GM18951 (cell line): ENCODE data around the gene LHFPL5.

ENCODE experiments used
- POLR2A ChIP-seq: IDR thresholded peaks from 4 replicates; pipeline ENCODE4 v1.6.1; 2011; ENCODE audit warnings: mild to moderate bottlenecking; ENCODE audit not compliant: insufficient read length, insufficient read depth; ENCODE audit errors: extremely low read depth
- in situ Hi-C: fragments of 300-500 bp; cut with MboI; formaldehyde crosslinking; loops from one replicate; pipeline ENCODE4 v1.12.0; 2022; ENCODE audit warnings: low sequenced_read_pairs, mixed read lengths, inconsistent platforms; ENCODE audit not compliant: unreplicated experiment

The LHFPL5 gene

GRCh38 chr6:35804996-35805736 lies at the start of gene LHFPL5:
LHFPL5 (plus strand) TSS chr6:35805352; CDS start chr6:35805671, 319 bp downstream.
- TF ChIP-seq POLR2A: no peak
- in situ Hi-C loops: no loop called here

- in situ Hi-C loops: no loop called here
- no peak for TF ChIP-seq POLR2A
These were observed 47.6 kb upstream of the LHFPL5 start for GRCh38 chr6:35757456-35758123.

DNA sequence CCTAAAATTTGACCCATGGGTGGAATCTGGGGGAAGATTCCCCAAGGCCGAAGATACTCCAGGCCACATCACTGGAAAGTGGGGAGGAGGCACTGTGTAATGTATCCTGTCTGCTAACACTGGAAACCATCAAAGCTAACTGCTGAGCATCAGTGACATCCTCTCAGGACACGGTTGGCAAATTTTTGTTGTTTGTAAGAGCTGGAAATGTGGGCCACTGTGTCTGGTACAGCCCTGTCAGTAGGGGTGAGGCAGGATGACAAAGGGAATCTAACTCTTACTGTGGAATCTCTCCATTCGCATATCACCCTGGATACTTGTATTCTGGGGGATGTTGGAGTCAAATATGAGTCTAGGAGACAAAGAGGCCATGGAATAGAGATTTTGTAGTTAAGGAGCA lies 45.7 kb upstream of the LHFPL5 start:
- TF ChIP-seq POLR2A: no peak
- in situ Hi-C loops: no loop called here

DNA sequence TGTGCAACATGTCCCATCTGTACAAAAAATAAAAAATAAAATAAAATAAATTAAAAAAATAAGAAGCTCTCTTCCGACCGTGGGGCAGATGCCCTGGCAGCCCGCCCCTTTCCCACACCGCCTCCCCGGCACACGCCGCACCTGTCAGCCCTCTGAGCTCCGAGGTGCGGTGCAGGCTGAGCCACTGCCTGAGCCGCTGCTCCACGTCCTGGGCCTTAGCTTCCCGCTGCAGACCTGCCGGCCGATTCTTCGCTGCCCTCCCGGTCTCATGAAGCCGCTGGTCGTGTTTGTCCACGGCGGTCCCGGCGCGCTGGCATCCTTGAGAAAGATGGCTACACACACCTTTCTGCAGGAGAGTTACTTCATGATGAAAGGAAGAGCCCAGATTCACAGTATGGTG lies 39.4 kb upstream of the LHFPL5 start:
- in situ Hi-C loops: no loop called here

DNA sequence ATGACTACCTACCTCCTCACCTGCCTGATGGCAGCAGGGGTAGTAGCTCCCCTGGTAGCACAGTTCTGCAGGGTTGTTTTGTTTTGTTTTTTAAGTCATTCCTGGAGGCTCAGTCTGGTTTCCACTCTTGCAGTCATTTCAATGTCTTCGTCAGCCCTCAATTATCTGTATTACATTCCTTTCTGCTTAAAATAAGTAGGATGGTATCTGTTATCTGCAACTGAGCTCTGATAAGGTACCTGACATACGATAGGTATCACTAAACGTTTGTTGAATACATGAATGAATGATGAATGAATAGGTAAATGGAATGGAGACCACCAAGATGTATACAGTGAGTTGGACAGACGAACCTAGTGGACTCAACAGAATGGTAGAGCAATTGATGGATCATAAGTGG lies 35.9 kb upstream of the LHFPL5 start:
- in situ Hi-C loops: no loop called here
- TF ChIP-seq POLR2A: no peak

More for the DNA sequence above, 39.4 kb upstream of the LHFPL5 start:
- TF ChIP-seq POLR2A: no peak

DNA sequence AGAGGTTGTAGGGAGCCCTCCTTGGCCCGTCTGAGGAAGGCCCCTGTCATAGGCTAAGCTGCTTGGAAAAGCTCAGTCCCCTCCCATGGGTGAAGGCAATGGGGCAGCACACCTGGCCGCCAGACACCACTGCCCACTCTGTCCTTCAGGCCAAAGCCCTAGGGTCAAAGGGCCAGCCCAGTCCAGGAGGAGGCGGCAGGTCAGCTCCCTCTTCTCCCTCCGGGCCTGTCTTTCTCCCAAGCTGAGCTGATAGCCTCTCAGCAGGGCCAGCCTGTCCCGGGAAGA lies 33.9 kb upstream of the LHFPL5 start:
- TF ChIP-seq POLR2A: no peak
- in situ Hi-C loops: no loop called here

DNA sequence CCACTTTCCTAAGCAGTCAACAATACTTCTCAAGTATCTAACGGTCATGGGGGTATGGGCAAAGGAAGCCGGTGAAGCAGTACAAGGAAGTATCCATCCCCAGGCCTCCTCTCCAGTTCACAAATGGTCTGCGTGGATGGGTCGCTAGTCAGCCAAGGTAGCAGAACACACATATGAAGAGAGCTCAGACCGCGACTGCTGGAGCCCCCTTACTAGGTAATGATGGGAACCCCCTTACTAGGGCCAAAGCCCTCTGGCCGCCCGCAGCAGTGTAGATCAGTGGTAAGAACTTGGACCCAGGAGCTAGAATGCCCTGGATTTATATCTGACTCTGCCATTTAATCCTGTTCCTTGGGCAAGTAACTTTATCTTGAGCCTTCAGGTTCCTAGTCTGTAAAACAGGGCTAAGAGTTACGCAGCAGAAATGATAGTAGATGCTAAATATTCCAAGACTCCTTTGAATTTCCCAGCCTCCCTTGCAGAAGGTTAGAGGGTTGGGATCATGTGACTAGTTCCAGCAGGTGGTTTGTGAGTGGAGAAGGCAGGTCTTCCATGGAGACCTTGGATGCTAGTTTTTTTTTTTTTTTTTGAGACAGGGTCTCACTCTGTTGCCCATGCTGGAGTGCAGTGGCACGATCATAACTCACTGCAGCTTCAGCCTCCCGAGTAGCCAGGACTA lies 30.9 kb upstream of the LHFPL5 start:
- TF ChIP-seq POLR2A: no peak
- in situ Hi-C loops: no loop called here

DNA sequence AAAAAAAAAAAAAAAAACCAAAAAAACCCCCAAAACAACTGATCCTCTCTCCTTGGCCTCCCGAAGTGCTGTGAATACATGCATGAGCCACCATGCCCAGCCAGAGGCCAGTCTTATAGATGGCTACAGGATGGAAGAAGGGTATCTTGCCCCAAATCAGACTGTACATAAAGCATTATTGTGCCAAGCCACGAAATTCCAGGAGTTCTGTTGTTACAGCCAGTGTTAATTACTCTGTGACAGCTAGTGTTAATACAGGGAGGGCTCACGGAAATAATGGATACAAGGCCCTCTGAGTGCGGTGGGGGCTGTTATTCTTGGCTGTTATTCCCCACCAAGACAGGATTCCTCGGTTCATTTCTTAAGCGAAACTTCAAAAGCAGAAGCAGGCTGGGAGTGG lies 30.1 kb upstream of the LHFPL5 start:
- TF ChIP-seq POLR2A: no peak
- in situ Hi-C loops: no loop called here

DNA sequence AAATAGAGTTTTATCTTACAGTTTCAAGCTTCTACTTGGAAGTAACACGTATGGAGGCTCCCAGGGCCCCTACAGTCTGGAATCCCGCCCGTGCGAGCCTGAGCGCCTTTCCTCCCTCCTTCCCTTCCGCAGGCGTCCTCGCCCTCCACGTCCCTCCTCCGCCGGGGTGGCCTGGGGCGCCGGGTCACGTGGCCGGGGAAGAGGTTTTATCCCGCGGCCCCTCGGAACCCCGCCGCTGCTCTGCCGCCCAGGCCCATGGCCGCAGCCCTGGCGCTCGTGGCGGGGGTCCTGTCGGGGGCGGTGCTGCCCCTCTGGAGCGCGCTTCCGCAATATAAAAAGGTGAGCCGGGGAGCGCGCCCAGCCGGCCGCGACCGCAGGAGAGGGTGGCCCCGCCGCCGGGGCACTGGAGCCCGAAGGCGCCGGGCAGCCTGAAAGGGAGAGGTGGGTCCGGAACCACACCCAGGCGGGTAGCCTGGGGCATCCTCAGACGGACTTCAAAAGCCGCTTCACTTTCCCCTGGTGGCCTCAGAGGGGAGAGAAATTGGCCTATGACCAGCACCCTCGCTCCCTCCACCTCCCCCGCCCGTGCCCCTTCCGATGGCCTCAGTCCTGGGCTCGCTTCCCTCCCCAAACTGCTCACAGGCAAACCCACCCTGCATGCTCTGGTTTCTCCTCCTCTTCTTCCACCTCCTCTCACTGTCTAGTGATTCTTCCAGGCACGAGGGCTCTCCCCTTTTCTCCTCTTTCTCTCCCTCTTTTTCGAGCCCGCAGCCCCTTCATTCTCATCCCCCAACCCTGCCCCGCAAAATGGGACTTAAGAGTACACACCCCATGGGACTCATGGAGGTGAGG lies 28.6 kb upstream of the LHFPL5 start, which contains the start of gene CLPSL2:
Gene CLPSL2 (plus strand): TSS at position 235 of the 852 bp plus-strand sequence. CDS start 21 bp downstream, at position 256.
- in situ Hi-C loops: no loop called here
- TF ChIP-seq POLR2A: no peak

GRCh38 chr6:35777356-35778102 lies 27.6 kb upstream of the LHFPL5 start:
- TF ChIP-seq POLR2A: no peak
- in situ Hi-C loops: no loop called here

GRCh38 chr6:35778437-35778836 lies 26.7 kb upstream of the LHFPL5 start:
- no peak for TF ChIP-seq POLR2A
- in situ Hi-C loops: no loop called here

GRCh38 chr6:35780719-35781118 lies 24.4 kb upstream of the LHFPL5 start, which contains the start of gene CLPSL1:
CLPSL1 (plus strand) TSS chr6:35781019; CDS start chr6:35781111, 92 bp downstream.
- TF ChIP-seq POLR2A: no peak
- in situ Hi-C loops: no loop called here
